ENCODE data around the gene PGM2L1.

PGM2L1 gene

DNA sequence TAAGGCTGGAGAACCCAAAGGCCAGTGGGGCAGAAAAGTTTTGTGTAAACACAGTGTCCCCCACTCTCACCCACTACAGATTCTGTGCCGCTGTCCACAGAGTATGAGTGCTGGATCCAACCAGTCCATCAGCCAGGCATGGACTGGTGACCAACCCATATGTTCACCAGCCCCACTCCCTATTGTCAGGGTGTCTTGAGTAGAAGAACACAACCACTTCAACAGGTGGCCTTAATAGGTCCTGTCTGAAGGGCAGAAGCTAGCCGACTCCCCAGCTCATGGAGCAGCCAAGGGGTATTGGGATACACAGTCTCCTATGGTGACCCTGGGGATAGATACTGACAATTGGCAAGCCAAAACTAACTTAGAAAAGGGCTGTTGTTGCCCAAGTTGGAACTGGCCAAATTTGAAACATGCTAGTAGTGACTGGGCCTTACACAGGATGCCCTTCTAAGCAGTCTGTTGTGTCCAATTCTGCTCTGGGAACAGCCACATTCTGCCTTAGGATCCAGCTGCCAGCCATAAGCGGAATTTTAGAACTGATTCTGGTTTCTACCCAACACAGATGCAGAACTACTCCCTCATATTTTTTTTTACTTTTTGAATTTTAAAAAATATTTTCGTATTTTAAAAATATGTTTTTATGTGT, 19.8 kb upstream of the PGM2L1 start:
- TF ChIP-seq, protein P1, sequence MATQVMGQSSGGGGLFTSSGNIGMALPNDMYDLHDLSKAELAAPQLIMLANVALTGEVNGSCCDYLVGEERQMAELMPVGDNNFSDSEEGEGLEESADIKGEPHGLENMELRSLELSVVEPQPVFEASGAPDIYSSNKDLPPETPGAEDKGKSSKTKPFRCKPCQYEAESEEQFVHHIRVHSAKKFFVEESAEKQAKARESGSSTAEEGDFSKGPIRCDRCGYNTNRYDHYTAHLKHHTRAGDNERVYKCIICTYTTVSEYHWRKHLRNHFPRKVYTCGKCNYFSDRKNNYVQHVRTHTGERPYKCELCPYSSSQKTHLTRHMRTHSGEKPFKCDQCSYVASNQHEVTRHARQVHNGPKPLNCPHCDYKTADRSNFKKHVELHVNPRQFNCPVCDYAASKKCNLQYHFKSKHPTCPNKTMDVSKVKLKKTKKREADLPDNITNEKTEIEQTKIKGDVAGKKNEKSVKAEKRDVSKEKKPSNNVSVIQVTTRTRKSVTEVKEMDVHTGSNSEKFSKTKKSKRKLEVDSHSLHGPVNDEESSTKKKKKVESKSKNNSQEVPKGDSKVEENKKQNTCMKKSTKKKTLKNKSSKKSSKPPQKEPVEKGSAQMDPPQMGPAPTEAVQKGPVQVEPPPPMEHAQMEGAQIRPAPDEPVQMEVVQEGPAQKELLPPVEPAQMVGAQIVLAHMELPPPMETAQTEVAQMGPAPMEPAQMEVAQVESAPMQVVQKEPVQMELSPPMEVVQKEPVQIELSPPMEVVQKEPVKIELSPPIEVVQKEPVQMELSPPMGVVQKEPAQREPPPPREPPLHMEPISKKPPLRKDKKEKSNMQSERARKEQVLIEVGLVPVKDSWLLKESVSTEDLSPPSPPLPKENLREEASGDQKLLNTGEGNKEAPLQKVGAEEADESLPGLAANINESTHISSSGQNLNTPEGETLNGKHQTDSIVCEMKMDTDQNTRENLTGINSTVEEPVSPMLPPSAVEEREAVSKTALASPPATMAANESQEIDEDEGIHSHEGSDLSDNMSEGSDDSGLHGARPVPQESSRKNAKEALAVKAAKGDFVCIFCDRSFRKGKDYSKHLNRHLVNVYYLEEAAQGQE (IDR thresholded peaks at IDR 0.05; ENCODE audit: insufficient read depth in 1 of 2, low read depth in 2 of 2, low read length in 2 of 2): peak; percentile 87 to 95
- no peak for TF ChIP-seq FOXP2 (optimal IDR thresholded peaks at IDR 0.05; ENCODE audit: borderline replicate concordance, extremely low read depth, extremely low read length, insufficient read depth)

DNA sequence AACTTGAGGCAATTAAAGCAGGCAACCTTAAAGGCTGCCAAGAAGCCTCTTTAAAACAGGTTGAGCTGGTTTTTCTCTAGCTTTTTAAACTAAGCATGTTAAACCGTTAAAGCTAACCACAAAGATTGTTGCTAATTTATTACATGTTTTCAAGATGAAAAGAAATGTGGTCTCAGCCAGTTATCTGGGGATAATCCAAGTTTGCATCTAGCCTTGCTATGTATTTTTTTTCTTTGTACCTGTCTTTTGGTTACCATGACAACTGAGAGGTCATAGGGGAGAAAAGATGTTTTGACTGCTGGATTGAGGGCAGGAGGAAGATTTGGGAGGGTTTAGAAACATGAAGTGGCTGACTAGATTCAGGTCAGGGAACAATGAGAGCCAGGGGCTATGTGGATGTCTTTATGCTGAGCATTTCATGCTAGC, 19.2 kb upstream of the PGM2L1 start:
- TF ChIP-seq, protein P1 (IDR thresholded peaks at IDR 0.05; ENCODE audit: insufficient read depth in 1 of 2, low read depth in 2 of 2, low read length in 2 of 2): no peak
- TF ChIP-seq POLR2AphosphoS5 (IDR thresholded peaks at IDR 0.05; ENCODE audit: low read depth, low read length): no peak
- no peak for TF ChIP-seq SIN3A (IDR thresholded peaks at IDR 0.05; ENCODE audit: borderline replicate concordance, insufficient read depth, low read length)
- no peak for TF ChIP-seq TAF1 (IDR thresholded peaks at IDR 0.05; ENCODE audit: borderline replicate concordance, insufficient read depth, low read length)
- no peak for TF ChIP-seq FOXP2 (optimal IDR thresholded peaks at IDR 0.05; ENCODE audit: borderline replicate concordance, extremely low read depth, extremely low read length, insufficient read depth)

DNA sequence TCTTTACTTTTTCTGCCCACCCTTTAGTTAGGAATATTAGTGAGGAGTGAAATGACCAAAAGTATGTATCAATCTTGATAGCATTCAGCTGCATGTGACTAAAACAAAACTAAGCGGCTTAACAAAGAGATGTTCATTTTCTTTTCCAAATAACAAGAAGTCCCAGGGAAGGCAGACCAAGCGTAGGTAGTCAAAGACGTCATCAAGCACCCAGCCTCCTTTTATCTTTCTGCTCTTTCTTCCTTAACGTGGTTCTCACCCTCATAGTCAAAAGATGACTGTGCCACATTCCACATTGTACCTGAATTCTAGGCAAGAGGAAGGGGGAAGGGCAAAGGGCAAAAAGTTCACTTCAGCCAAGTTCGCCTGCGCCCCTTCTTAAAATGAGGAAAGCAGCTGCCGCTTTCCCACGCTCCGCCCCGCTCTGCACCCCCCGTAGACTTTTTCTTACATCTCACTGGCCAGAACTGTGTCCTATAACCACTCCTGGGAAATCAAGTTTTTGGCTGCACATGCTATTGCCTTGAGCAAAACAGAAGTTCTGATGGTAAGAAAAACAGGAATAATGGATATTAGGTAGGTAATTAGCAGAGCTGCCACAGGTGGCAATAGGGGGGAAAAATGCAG, 14.6 kb upstream of the PGM2L1 start:
- no peak for TF ChIP-seq TAF1 (IDR thresholded peaks at IDR 0.05; ENCODE audit: borderline replicate concordance, insufficient read depth, low read length)
- TF ChIP-seq, protein P1 (IDR thresholded peaks at IDR 0.05; ENCODE audit: insufficient read depth in 1 of 2, low read depth in 2 of 2, low read length in 2 of 2): no peak
- no peak for TF ChIP-seq POLR2AphosphoS5 (IDR thresholded peaks at IDR 0.05; ENCODE audit: low read depth, low read length)
- TF ChIP-seq SIN3A (IDR thresholded peaks at IDR 0.05; ENCODE audit: borderline replicate concordance, insufficient read depth, low read length): no peak
- TF ChIP-seq FOXP2 (optimal IDR thresholded peaks at IDR 0.05; ENCODE audit: borderline replicate concordance, extremely low read depth, extremely low read length, insufficient read depth): no peak

DNA sequence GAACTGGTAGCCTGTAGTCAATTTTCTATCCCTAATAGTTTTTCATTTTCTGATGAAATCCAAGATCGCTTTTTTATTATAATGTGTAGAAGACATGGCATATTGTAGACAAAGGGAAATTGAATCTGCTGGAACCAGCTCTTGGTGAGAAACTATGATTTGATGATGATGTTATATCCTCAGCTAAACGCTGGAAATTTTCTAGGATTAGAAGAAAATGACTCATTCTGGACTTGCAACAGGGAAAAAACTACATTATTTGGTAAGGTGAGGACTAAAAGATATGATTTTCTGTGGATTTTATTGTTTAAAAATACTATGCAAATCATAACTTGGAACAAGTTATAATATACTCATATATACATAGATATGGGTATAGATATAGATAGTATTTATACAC, 14.1 kb upstream of the PGM2L1 start:
- TF ChIP-seq POLR2AphosphoS5 (IDR thresholded peaks at IDR 0.05; ENCODE audit: low read depth, low read length) (no peak), SIN3A (IDR thresholded peaks at IDR 0.05; ENCODE audit: borderline replicate concordance, insufficient read depth, low read length) (no peak), FOXP2 (optimal IDR thresholded peaks at IDR 0.05; ENCODE audit: borderline replicate concordance, extremely low read depth, extremely low read length, insufficient read depth) (no peak)
- TF ChIP-seq, protein P1 (IDR thresholded peaks at IDR 0.05; ENCODE audit: insufficient read depth in 1 of 2, low read depth in 2 of 2, low read length in 2 of 2): no peak
